K562 (cell line): ENCODE measurements around the gene DIS3L2. TPM values are rescaled to one million over a fixed set of nuclear protein-coding genes. Genes with fewer than 3 reads are reported as not detected.

Source experiments
- PHTF2 ChIP-seq: fragments of 250-450 bp; sonication (Bioruptor Pico); IDR thresholded peaks from 2 replicates; pipeline ENCODE4 v1.5.0; 2021; ENCODE audit warnings: mild to moderate bottlenecking
- PYGO2 ChIP-seq: fragments of 450-650 bp; IDR thresholded peaks from 2 replicates; pipeline ENCODE4 v1.6.1; 2016; ENCODE audit warnings: mild to moderate bottlenecking, missing genetic modification characterization, moderate library complexity, missing compliant biosample characterization
- YY1 ChIP-seq, 3 experiments: IDR thresholded peaks; 2 replicates each; pipeline ENCODE4 v1.6.1; 2011; ENCODE audit warnings: low read length in 2 of 3, mild to moderate bottlenecking in 2 of 3, moderate library complexity in 2 of 3, borderline replicate concordance in 1 of 3, control low read depth in 1 of 3, low read depth in 1 of 3; ENCODE audit not compliant: insufficient read depth in 3 of 3, insufficient replicate concordance in 2 of 3, control insufficient read depth in 1 of 3, insufficient read length in 1 of 3; ENCODE audit errors: extremely low read depth in 1 of 3
- ZC3H8 ChIP-seq: fragments of 450-650 bp; IDR thresholded peaks from 2 replicates; pipeline ENCODE4 v1.6.1; 2017
- ZNF146 ChIP-seq: IDR thresholded peaks from one replicate; pipeline ENCODE4 v1.6.1; 2018; ENCODE audit warnings: missing compliant biosample characterization; ENCODE audit not compliant: unreplicated experiment
- ZNF707 ChIP-seq: fragments of 250-450 bp; sonication (Bioruptor Pico); conservative IDR thresholded peaks from 2 replicates; pipeline ENCODE4 v1.8.0; 2022; ENCODE audit warnings: inconsistent platforms, mild to moderate bottlenecking, moderate library complexity
- polyA plus RNA-seq, 8 experiments: library from polyadenylated mRNA; depleted of rRNA in 4 of 8; stranded (reverse) in 5 of 8; unstranded in 3 of 8; fragments of >200 nt; fragmentation: Nextera tagmentation in 2 of 8; fragmentation: Illumina TruSeq in 1 of 8; extraction: Ambion mirVana in 2 of 8; extraction: Trizol in 1 of 8; gene quantifications; 2 replicates each; pipeline versions ENCODE4 v1.2.1 to v1.2.3, GENCODE V29; 2011 to 2014; ENCODE audit warnings: inconsistent platforms in 1 of 8, missing spikeins in 1 of 8
- total RNA-seq, 7 experiments: library from RNA; depleted of rRNA in 6 of 7; stranded (reverse); fragments of >200 nt in 6 of 7; fragmentation: Illumina TruSeq in 2 of 7; extraction: Trizol in 2 of 7; gene quantifications; 2 replicates each; pipeline versions ENCODE4 v1.2.1 to v1.2.3, GENCODE V29; 2011 to 2021; ENCODE audit warnings: low replicate concordance in 1 of 7
- TF ChIP-seq, protein P1 (sequence below): fragments of 450-650 bp; IDR thresholded peaks from 2 replicates; pipeline ENCODE4 v1.6.1; 2016; ENCODE audit warnings: mild to moderate bottlenecking, moderate library complexity
- TF ChIP-seq, protein P2 (sequence below): fragments of 450-650 bp; IDR thresholded peaks from 2 replicates; pipeline ENCODE4 v1.6.1; 2018; ENCODE audit not compliant: partially characterized antibody
- TF ChIP-seq, protein P3 (sequence below): fragments of 250-450 bp; sonication (Bioruptor Pico); IDR thresholded peaks from 2 replicates; pipeline ENCODE4 v1.4.0; 2020

The DIS3L2 gene
- total and polyA plus RNA-seq, 9 of the 15 experiments (the other 6 are each of a cell fraction or from before 2014, with no cell fraction given): 1.5 to 19.2 (median 11.2) TPM

DNA sequence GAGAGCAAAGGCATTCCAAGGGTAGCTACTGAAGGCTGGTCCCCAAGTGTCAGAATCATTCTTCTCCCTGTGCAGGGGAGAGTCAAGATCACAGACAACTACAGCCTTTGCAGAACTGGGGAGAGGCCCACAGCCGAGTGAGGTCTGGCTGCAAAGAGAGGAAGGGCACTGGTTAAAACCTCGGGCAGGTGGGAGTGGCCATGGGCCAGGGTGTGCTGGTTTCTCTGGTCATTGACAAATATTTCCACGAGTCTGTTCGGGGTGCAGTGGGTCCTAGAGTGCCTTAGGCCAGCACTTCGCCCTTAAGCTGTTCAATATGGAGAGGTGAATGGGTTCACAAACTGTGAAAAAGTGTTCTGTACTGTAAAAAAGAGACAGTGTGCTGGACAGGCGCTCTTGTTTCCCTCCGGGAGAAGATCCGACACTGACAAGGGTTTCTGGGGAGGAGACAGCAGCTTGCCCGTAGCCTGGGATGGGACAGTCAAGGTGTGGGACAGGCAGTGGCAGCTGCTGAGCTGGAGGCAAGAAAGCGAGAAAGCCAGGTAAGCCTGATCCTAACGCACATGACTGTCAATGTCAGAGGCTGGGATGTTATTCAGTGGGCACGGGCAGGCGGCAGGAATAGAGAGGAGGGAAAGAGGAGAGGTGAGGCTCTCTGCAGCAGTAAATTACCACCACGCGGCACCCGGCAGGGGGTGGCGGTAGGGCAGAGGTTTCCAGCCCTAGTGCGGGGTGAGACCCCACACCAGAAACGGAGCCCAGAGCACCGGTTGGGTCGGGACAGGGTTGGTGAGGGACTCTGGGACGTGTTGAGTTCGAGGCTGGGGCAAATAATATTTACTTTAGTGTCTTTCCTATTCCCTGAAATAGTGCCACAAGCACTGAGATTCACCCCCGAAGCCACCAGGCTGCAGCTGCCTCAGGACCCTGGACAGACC lies 37.3 kb upstream of the DIS3L2 start (continued):
- TF ChIP-seq, protein P1, sequence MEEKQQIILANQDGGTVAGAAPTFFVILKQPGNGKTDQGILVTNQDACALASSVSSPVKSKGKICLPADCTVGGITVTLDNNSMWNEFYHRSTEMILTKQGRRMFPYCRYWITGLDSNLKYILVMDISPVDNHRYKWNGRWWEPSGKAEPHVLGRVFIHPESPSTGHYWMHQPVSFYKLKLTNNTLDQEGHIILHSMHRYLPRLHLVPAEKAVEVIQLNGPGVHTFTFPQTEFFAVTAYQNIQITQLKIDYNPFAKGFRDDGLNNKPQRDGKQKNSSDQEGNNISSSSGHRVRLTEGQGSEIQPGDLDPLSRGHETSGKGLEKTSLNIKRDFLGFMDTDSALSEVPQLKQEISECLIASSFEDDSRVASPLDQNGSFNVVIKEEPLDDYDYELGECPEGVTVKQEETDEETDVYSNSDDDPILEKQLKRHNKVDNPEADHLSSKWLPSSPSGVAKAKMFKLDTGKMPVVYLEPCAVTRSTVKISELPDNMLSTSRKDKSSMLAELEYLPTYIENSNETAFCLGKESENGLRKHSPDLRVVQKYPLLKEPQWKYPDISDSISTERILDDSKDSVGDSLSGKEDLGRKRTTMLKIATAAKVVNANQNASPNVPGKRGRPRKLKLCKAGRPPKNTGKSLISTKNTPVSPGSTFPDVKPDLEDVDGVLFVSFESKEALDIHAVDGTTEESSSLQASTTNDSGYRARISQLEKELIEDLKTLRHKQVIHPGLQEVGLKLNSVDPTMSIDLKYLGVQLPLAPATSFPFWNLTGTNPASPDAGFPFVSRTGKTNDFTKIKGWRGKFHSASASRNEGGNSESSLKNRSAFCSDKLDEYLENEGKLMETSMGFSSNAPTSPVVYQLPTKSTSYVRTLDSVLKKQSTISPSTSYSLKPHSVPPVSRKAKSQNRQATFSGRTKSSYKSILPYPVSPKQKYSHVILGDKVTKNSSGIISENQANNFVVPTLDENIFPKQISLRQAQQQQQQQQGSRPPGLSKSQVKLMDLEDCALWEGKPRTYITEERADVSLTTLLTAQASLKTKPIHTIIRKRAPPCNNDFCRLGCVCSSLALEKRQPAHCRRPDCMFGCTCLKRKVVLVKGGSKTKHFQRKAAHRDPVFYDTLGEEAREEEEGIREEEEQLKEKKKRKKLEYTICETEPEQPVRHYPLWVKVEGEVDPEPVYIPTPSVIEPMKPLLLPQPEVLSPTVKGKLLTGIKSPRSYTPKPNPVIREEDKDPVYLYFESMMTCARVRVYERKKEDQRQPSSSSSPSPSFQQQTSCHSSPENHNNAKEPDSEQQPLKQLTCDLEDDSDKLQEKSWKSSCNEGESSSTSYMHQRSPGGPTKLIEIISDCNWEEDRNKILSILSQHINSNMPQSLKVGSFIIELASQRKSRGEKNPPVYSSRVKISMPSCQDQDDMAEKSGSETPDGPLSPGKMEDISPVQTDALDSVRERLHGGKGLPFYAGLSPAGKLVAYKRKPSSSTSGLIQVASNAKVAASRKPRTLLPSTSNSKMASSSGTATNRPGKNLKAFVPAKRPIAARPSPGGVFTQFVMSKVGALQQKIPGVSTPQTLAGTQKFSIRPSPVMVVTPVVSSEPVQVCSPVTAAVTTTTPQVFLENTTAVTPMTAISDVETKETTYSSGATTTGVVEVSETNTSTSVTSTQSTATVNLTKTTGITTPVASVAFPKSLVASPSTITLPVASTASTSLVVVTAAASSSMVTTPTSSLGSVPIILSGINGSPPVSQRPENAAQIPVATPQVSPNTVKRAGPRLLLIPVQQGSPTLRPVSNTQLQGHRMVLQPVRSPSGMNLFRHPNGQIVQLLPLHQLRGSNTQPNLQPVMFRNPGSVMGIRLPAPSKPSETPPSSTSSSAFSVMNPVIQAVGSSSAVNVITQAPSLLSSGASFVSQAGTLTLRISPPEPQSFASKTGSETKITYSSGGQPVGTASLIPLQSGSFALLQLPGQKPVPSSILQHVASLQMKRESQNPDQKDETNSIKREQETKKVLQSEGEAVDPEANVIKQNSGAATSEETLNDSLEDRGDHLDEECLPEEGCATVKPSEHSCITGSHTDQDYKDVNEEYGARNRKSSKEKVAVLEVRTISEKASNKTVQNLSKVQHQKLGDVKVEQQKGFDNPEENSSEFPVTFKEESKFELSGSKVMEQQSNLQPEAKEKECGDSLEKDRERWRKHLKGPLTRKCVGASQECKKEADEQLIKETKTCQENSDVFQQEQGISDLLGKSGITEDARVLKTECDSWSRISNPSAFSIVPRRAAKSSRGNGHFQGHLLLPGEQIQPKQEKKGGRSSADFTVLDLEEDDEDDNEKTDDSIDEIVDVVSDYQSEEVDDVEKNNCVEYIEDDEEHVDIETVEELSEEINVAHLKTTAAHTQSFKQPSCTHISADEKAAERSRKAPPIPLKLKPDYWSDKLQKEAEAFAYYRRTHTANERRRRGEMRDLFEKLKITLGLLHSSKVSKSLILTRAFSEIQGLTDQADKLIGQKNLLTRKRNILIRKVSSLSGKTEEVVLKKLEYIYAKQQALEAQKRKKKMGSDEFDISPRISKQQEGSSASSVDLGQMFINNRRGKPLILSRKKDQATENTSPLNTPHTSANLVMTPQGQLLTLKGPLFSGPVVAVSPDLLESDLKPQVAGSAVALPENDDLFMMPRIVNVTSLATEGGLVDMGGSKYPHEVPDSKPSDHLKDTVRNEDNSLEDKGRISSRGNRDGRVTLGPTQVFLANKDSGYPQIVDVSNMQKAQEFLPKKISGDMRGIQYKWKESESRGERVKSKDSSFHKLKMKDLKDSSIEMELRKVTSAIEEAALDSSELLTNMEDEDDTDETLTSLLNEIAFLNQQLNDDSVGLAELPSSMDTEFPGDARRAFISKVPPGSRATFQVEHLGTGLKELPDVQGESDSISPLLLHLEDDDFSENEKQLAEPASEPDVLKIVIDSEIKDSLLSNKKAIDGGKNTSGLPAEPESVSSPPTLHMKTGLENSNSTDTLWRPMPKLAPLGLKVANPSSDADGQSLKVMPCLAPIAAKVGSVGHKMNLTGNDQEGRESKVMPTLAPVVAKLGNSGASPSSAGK: no peak
- TF ChIP-seq, protein P2, sequence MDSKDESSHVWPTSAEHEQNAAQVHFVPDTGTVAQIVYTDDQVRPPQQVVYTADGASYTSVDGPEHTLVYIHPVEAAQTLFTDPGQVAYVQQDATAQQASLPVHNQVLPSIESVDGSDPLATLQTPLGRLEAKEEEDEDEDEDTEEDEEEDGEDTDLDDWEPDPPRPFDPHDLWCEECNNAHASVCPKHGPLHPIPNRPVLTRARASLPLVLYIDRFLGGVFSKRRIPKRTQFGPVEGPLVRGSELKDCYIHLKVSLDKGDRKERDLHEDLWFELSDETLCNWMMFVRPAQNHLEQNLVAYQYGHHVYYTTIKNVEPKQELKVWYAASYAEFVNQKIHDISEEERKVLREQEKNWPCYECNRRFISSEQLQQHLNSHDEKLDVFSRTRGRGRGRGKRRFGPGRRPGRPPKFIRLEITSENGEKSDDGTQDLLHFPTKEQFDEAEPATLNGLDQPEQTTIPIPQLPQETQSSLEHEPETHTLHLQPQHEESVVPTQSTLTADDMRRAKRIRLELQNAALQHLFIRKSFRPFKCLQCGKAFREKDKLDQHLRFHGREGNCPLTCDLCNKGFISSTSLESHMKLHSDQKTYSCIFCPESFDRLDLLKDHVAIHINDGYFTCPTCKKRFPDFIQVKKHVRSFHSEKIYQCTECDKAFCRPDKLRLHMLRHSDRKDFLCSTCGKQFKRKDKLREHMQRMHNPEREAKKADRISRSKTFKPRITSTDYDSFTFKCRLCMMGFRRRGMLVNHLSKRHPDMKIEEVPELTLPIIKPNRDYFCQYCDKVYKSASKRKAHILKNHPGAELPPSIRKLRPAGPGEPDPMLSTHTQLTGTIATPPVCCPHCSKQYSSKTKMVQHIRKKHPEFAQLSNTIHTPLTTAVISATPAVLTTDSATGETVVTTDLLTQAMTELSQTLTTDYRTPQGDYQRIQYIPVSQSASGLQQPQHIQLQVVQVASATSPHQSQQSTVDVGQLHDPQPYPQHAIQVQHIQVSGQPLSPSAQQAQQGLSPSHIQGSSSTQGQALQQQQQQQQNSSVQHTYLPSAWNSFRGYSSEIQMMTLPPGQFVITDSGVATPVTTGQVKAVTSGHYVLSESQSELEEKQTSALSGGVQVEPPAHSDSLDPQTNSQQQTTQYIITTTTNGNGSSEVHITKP: no peak
- TF ChIP-seq PHTF2 (CRISPR knock-in tag) (no peak), PYGO2 (no peak), YY1 (IDR thresholded peaks at IDR 0.05; ENCODE audit: borderline replicate concordance in 1 of 3, control insufficient read depth in 1 of 3, extremely low read depth in 1 of 3, insufficient read depth in 3 of 3, insufficient read length in 1 of 3, insufficient replicate concordance in 2 of 3, low read depth in 1 of 3, low read length in 2 of 3) (no peak), ZNF146 (CRISPR knock-in tag) (no peak), ZC3H8 (no peak), ZNF707 (CRISPR knock-in tag) (no peak)
- TF ChIP-seq, protein P3, sequence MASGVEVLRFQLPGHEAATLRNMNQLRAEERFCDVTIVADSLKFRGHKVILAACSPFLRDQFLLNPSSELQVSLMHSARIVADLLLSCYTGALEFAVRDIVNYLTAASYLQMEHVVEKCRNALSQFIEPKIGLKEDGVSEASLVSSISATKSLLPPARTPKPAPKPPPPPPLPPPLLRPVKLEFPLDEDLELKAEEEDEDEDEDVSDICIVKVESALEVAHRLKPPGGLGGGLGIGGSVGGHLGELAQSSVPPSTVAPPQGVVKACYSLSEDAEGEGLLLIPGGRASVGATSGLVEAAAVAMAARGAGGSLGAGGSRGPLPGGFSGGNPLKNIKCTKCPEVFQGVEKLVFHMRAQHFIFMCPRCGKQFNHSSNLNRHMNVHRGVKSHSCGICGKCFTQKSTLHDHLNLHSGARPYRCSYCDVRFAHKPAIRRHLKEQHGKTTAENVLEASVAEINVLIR: no peak
